GM19239 (cell line): ENCODE results near the gene SPAG7.
"Not testable (repeated sequence)": the region's sequence is repeated elsewhere in the genome, so short reads cannot be mapped to it uniquely, and the experiment has no call there.

Experiments
- DNase-seq: peaks from one replicate; pipeline ENCODE4 v3.0.0; 2011; ENCODE audit warnings: low spot score; ENCODE audit not compliant: insufficient read length
- FAIRE-seq: peaks from 2 replicates; lab custom pipeline; 2011; peaks lifted over from hg19 to GRCh38; lab: Jason Lieb, UNC

Gene SPAG7

GRCh38 chr17:4939796-4940554, 27.6 kb downstream of the SPAG7 start, which contains the start of the genes RNF167 and SLC25A11:
Gene RNF167, plus strand, starts transcription at chr17:4940268. Its CDS starts 642 bp downstream, at chr17:4940910.
Gene SLC25A11, minus strand, starts transcription at chr17:4940046. Its CDS starts 136 bp downstream, at chr17:4939910.
- peak; percentile 100 for FAIRE-seq
- peak; percentile 88 for DNase-seq

- FAIRE-seq, result no peak
- no peak for DNase-seq
Observed at GRCh38 chr17:4939546-4939795, 28.1 kb downstream of the SPAG7 start.

- DNase-seq (no peak), FAIRE-seq (peak; percentile 81)
Observed at GRCh38 chr17:4938688-4939545, 28.7 kb downstream of the SPAG7 start.

DNA sequence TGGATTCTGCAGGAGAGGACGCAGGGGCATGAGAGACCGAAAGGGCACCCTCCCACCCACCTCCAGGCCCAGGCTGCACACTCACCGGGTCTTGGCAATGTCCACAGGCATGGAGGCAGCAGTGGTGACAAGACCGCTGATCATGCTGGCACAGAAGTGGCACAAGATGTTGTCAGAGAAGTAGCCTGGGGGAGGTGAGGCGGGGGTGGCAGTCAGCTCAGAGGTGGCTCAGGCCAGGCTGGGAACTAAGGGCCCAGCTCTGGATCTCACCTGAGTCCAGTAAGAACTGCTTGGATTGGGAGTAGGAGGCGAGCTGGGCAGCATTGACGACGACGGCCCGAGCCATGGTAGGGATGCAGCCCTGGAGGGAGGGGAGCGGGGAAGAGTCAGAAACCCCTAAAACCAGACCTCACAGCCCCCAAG, 29.5 kb downstream of the SPAG7 start:
- no peak for FAIRE-seq
- DNase-seq, result no peak

GRCh38 chr17:4937553-4937952, 30.1 kb downstream of the SPAG7 start:
- DNase-seq (no peak), FAIRE-seq (no peak)

DNA sequence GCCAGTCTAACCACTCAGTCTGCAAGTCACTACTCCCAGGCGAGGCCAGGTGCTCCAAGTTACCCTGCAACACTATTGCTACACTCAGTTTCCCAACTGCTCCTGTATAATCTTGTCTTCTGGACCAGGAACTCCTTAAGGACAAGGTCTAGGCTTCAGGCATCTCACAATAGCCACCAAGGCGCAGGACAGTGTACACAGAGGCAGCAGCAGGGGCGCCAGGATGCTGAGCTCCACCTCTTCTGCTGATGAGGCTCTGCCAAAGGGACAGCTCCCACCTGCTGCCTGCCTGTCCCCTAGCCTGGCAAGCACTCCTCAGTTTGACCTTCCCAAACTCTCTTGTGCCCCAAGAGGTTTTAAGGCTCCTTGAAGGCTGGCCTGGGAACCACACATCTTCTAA, 31.2 kb downstream of the SPAG7 start:
- DNase-seq (no peak), FAIRE-seq (no peak)

DNA sequence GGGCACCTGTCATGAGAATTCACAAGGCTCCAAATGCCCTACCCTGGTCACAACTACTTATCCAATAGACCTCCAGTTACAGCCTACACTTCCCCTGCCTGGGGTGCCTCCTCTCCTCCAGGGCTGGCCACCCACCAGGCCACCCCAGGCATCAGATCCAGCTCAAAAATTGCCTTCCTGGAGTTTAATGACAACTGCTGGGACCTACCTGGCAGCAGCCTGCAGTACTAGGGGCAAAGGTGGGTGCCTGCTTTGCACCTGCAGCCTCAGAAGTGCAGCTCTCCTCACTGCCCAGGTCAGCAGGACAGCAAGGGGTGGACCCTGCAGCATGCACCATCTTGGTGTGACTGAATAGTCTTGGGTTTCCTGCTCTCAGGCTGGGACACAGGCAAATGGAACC, 32.0 kb downstream of the SPAG7 start:
- DNase-seq (no peak), FAIRE-seq (no peak)

- DNase-seq (peak; percentile 46), FAIRE-seq (peak; percentile 65)
Observed at GRCh38 chr17:4934173-4934979, 33.2 kb downstream of the SPAG7 start.

DNA sequence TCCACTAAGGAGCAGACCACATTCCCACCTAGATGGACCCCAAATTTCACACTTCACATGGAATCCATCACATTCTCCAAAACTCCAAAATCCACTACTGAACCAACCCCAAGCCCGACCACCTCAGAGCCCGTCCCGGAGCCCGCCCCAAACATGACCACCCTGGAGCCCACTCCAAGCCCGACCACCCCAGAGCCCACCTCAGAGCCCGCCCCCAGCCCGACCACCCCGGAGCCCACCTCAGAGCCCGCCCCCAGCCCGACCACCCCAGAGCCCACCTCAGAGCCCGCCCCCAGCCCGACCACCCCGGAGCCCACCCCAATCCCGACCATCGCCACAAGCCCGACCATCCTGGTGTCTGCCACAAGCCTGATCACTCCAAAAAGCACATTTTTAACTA, 34.0 kb downstream of the SPAG7 start:
- FAIRE-seq (no peak), DNase-seq (no peak)

GRCh38 chr17:4932756-4933155, 34.9 kb downstream of the SPAG7 start:
- DNase-seq, result no peak
- no peak for FAIRE-seq

DNA sequence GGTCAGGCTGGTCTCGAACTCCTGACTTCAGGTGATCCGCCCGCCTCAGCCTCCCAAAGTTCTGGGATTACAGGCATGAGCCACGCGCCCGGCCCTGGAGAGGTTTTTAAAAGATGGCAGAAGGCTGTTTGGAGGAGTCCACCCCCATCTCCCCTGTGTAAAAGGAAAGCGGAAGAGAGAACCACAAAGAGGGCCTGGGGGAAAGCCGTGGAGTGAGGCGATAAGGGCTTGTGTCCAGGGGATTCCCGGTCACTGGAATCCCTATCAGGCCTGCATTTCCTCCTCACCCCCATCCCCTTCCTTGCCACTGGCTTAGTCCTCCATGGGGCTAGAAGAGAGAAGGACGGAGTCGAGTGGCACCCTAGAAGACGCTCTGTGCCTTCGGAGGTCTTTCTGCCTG, 35.7 kb downstream of the SPAG7 start, which contains the start of gene GP1BA:
GP1BA (plus strand) TSS at position 315 of the 400 bp plus-strand sequence. CDS start 328 bp downstream, outside the sequence.
- FAIRE-seq (peak; percentile 33), DNase-seq (no peak)

DNA sequence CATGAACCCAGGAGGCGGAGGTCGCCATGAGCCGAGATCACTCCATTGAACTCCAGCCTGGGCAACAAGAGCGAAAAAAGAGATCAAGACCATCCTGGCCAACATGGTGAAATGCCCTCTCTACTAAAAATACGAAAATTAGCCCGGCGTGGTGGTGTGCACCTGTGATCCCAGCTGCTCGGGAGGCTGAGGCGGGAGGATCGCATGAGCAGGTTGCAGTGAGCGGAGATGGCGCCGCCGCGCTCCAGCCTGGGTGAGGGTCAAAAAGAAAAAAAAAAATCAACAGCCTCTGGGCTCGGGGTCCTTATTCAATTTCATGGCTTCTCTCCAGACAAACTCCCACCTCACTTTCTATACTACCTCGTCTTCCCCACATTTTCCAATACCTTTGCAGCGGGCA, 38.7 kb downstream of the SPAG7 start:
- FAIRE-seq (no peak), DNase-seq (no peak)

- not testable (repeated sequence) for FAIRE-seq, DNase-seq
Observed at GRCh38 chr17:4926577-4927335, 40.9 kb downstream of the SPAG7 start.

DNA sequence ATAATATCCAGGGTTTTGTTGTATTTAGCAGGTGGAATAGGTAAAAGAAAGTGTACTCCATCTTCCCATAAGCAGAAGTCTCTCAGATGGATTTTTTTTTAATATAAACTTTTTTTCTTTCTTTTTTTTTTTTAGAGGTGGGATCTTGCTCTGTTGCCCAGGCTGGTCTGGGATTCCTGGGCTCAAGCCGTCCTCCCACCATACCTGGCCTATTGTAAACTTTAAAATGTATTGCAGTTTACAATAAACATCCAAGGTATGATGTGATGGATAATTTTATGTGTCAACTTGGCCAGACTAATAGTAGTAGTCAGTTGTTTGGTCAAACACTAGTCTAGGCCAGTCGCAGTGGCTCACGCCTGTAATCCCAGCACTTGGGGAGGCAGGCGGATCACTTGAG, 46.3 kb downstream of the SPAG7 start:
- FAIRE-seq, result no peak
- no peak for DNase-seq

DNA sequence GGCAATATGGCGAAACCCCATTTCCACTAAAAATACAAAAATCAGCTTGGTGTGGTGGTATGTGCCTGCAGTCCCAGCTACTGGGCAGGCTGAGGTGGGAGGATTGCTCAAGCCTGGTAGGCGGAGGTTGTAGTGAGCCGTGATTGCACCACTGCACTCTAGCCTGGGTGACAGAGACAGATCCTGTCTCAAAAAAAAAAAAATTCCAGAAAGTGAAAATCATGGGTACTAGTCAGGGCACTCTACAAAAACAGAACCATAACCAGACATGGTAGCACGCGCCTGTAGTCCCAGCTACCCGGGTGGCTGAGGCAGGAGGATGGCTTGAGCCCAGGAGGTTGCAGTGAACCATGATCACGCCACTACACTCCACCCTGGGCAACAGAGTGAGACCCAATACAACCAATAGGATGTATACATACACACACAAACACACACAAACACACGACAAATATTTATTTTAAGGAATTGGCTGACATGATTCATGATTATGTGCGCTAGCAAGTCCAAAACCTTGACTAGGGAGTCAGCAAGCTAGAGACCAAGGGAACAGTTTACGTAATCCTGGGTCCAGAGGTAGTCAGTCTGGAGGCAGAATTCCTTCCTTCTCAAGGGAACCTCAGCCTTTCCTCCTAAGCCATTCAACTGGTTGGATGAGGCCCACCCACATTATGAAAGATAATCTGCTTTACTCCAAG, 47.1 kb downstream of the SPAG7 start:
- DNase-seq, result no peak
- FAIRE-seq, result no peak

DNA sequence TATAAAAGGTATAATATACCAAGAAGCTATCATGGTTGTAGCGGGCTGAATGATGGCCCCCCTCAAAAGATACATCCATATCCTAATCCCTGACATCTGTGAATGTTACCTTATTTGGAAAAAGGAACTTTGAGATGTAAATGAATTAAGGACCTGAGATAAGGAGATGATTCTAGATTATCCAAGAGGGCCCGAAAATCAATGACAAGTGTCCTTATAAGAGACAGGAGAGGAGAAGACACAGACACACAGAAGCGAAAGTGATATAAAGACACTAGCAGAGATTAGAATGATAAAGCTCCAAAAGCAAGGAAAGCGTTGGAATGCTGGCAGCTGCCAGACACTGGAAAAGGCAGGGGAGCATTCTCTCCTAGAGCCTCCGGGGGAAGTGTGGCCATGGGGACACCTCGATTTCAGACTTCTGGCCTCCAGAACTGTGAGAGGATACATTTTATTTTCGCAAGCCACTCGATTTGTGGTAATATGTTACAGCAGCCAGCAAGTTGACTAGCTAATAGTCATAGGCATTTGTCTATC, 48.0 kb downstream of the SPAG7 start:
- DNase-seq (no peak), FAIRE-seq (no peak)

- not testable (repeated sequence) for DNase-seq, FAIRE-seq
Observed at GRCh38 chr17:4914551-4914950, 53.1 kb downstream of the SPAG7 start.

DNA sequence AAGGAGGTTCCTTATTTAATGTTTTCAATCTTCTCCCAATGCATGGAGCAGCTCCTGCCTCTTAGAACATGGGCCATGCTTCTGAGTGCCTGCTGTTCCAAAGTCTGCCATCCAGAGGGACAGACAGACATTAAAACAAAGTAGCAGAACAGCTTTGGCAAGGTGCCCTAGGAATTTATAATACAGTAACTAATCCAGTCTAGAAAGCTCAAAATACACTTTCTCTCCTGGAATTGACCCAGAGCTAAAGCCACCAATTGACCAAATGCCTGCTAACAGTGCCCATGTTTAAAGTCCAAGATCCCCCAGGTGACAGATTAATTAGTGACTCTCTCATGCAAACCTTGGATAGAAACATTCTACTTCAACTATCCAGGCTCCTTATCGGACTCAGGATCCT, 53.6 kb downstream of the SPAG7 start:
- DNase-seq (no peak), FAIRE-seq (no peak)
